Upper lobe of right lung (tissue), 1 donor: ENCODE measurements around the gene ZNF777. TPM values are rescaled to one million over a fixed set of nuclear protein-coding genes. Genes with fewer than 3 reads are reported as not detected.

Experiments used
- ATAC-seq: fragments of 200-7000 bp; cut with Tn5 transposase; one replicate; pipeline ENCODE4 v1.9.1; 2020; ENCODE audit warnings: mild to moderate bottlenecking, moderate library complexity
- DNase-seq: peaks from one replicate; pipeline ENCODE4 v3.0.0-alpha.2; 2020
- H3K27ac ChIP-seq: fragments of 200-600 bp; one replicate; pipeline ENCODE4 v1.8.0; 2022
- H3K27me3 ChIP-seq: fragments of 200-600 bp; one replicate; pipeline ENCODE4 v1.8.0; 2022; ENCODE audit warnings: mild to moderate bottlenecking
- H3K36me3 ChIP-seq: fragments of 200-600 bp; one replicate; pipeline ENCODE4 v1.8.0; 2022
- H3K4me1 ChIP-seq: fragments of 200-600 bp; one replicate; pipeline ENCODE4 v1.8.0; 2022
- H3K4me3 ChIP-seq: fragments of 200-600 bp; one replicate; pipeline ENCODE4 v1.8.0; 2022; ENCODE audit warnings: mild to moderate bottlenecking
- H3K9me3 ChIP-seq: fragments of 200-600 bp; one replicate; pipeline ENCODE4 v1.8.0; 2022
- intact Hi-C: fragments of 100-400 bp; cut with DNase I; formaldehyde crosslinking; loops from one replicate; pipeline ENCODE4 v1.11.0; 2022
- total RNA-seq: library from RNA; stranded (reverse); fragmentation: NEBNext Ultra II Directional; extraction: Animal tissue kit (Norgen Biotek cat#: 25700); gene quantifications from one replicate; pipeline ENCODE4 v1.2.1, GENCODE V29; 2021
- TF ChIP-seq, protein P1 (sequence below): fragments of 200-600 bp; IDR thresholded peaks from one replicate; pipeline ENCODE4 v1.8.0; 2022; ENCODE audit warnings: antibody characterized with exemption
- donor health status: DM: no; HTN: yes; CAD: no; lungs with severe emphysema.

The ZNF777 gene
- total RNA-seq, 1 donor from 2014 or later: 11.3 TPM

GRCh38 chr7:149489391-149490024, 28.6 kb upstream of the ZNF777 start:
- H3K9me3 ChIP-seq: no peaks in the 10 kb centered on the region
- no peak overlapping the region for H3K27ac ChIP-seq
- H3K27me3 ChIP-seq: no peaks in the 10 kb centered on the region
- intact Hi-C loops: no loop called here
- peaks cover under 1% of the 10 kb centered on the region for H3K4me1 ChIP-seq
- no peak for DNase-seq
- no peak overlapping the region for H3K4me3 ChIP-seq
- ATAC-seq: peak; percentile 55
- peaks cover 81% of the 10 kb centered on the region for H3K36me3 ChIP-seq
- TF ChIP-seq, protein P1, sequence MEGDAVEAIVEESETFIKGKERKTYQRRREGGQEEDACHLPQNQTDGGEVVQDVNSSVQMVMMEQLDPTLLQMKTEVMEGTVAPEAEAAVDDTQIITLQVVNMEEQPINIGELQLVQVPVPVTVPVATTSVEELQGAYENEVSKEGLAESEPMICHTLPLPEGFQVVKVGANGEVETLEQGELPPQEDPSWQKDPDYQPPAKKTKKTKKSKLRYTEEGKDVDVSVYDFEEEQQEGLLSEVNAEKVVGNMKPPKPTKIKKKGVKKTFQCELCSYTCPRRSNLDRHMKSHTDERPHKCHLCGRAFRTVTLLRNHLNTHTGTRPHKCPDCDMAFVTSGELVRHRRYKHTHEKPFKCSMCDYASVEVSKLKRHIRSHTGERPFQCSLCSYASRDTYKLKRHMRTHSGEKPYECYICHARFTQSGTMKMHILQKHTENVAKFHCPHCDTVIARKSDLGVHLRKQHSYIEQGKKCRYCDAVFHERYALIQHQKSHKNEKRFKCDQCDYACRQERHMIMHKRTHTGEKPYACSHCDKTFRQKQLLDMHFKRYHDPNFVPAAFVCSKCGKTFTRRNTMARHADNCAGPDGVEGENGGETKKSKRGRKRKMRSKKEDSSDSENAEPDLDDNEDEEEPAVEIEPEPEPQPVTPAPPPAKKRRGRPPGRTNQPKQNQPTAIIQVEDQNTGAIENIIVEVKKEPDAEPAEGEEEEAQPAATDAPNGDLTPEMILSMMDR: peak; percentile 8

DNA sequence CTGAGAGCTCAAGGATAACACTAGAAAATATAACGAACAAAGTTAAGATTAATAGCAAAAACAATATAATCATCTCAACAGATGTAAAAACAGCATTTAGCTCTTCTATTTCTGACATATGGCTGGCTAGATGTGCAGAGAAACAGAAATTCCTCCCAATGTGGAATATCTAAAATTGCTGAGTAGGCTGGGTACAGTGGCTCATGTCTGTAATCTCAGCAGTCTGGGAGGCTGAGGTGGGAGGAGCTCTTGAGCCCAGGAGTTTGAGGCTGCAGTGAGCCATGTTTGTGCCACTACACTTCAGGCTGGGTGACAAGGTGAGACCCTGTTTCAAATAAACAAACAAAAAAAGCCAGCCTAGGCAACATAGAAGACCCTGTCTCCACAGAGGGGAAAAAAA, 18.7 kb upstream of the ZNF777 start:
- Histone ChIP-seq H3K9me3 (no peaks in the 10 kb centered on the region), H3K4me3 (no peak overlapping the region), H3K36me3 (peaks cover 50% of the 10 kb centered on the region), H3K27ac (no peak overlapping the region), H3K4me1 (no peaks in the 10 kb centered on the region), H3K27me3 (no peaks in the 10 kb centered on the region)
- ATAC-seq (no peak), DNase-seq (no peak)
- intact Hi-C loops: no loop called here
- TF ChIP-seq, protein P1: no peak

GRCh38 chr7:149478754-149479153, 17.9 kb upstream of the ZNF777 start:
- ATAC-seq (no peak), DNase-seq (no peak)
- H3K27me3 ChIP-seq: no peaks in the 10 kb centered on the region
- TF ChIP-seq, protein P1: no peak
- peaks cover 58% of the 10 kb centered on the region for H3K36me3 ChIP-seq
- intact Hi-C loops: no loop called here
- H3K4me1 ChIP-seq: no peaks in the 10 kb centered on the region
- H3K4me3 ChIP-seq: no peak overlapping the region
- no peaks in the 10 kb centered on the region for H3K9me3 ChIP-seq
- no peak overlapping the region for H3K27ac ChIP-seq

GRCh38 chr7:149477494-149478443, 16.9 kb upstream of the ZNF777 start:
- no peak for DNase-seq
- no peak overlapping the region for H3K4me3 ChIP-seq
- H3K9me3 ChIP-seq: no peaks in the 10 kb centered on the region
- H3K27me3 ChIP-seq: no peaks in the 10 kb centered on the region
- intact Hi-C loops: no loop called here
- H3K4me1 ChIP-seq: no peaks in the 10 kb centered on the region
- H3K27ac ChIP-seq: no peak overlapping the region
- no peak for ATAC-seq
- peaks cover 67% of the 10 kb centered on the region for H3K36me3 ChIP-seq
- TF ChIP-seq, protein P1: no peak

DNA sequence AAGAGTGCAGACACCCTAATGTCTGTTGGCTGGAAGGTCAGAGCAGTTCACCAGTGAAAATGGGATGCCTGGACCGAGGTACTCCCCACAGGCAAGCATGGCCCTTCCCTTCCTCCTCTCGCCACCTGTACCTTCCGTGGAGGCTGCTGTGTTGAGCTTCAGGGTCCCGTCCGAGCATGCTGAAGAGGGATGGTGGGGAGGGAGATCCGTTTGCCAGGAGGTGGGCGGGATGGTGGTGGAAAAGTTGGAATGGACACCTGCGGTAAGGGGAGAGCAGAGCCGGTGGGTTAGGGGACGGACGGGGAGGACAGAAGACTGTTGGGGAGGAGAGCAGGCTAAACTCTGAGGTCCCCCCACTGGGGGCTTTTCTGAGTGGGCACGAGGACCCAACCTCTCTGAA, 15.9 kb upstream of the ZNF777 start:
- ATAC-seq (no peak), DNase-seq (no peak)
- Histone ChIP-seq H3K27ac (no peak overlapping the region), H3K36me3 (peaks cover 60% of the 10 kb centered on the region), H3K9me3 (no peaks in the 10 kb centered on the region), H3K4me3 (no peak overlapping the region), H3K4me1 (no peaks in the 10 kb centered on the region), H3K27me3 (no peaks in the 10 kb centered on the region)
- TF ChIP-seq, protein P1: no peak
- intact Hi-C loops: no loop called here
